OCI-LY7 (cell line): ENCODE measurements around the gene VSTM2A.

Experiments used
- EZH2phosphoT487 ChIP-seq: fragments of 200-600 bp; sonication (generic); IDR thresholded peaks from 2 replicates; pipeline ENCODE4 v1.6.1; 2018; ENCODE audit warnings: low read depth, borderline replicate concordance, mild to moderate bottlenecking, mixed run types, antibody characterized with exemption, low read length, moderate library complexity, mixed read lengths
- TF ChIP-seq, protein P1 (sequence below): fragments of 200-600 bp; sonication (generic); conservative IDR thresholded peaks from 2 replicates; pipeline ENCODE4 v1.5.1; 2014; ENCODE audit warnings: mild to moderate bottlenecking, antibody characterized with exemption, low read length, moderate library complexity, mixed read lengths

DNA sequence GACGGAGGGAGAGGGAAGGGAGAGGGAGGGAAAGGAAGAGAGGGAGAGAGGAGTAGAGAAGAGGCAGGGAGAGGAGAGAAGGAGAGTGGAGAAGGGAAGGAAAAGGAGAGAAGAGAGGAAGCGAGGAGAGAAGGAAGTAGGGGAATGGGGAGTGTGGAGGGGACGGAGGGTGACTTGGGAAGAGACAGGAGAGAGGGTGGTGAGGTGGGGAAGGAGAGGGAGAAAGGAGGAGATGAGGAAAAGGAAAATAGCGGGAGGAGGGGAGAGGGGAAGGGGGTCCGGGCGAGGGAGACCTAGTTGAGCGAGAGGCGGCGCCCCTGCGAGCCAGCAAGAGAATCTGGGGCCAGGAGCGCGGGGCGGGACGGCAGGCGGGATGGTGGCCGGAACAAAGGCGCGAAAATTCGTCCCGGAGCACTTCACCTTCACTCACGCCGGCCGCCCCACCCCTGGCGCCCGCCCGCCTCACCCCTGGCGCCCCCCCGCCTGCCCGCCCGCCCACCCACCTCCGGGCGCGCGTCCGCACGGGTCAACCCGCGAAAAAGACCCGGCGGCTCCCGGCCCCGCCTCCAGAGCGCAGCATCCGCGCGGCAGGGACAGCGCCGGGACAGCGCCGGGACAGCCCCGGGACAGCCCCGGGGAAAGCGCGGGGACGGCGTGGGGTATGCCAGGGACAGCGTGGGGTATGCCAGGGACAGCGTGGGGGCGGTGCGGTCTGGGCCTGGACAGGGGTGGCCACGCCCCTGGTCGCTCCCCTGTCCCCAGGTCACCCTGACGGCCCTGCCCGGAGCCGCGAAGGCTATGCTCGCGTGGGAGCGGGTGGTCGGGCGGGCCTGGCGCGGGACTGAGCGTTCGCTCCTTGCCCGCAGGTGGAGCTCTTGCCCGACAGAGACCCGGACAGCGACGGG is 4.2 kb downstream of the VSTM2A start:
- TF ChIP-seq, protein P1, sequence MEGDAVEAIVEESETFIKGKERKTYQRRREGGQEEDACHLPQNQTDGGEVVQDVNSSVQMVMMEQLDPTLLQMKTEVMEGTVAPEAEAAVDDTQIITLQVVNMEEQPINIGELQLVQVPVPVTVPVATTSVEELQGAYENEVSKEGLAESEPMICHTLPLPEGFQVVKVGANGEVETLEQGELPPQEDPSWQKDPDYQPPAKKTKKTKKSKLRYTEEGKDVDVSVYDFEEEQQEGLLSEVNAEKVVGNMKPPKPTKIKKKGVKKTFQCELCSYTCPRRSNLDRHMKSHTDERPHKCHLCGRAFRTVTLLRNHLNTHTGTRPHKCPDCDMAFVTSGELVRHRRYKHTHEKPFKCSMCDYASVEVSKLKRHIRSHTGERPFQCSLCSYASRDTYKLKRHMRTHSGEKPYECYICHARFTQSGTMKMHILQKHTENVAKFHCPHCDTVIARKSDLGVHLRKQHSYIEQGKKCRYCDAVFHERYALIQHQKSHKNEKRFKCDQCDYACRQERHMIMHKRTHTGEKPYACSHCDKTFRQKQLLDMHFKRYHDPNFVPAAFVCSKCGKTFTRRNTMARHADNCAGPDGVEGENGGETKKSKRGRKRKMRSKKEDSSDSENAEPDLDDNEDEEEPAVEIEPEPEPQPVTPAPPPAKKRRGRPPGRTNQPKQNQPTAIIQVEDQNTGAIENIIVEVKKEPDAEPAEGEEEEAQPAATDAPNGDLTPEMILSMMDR = no peak
- no peak for TF ChIP-seq EZH2phosphoT487
